MM.1S (cell line): ENCODE results near the gene UCHL5.

Experiments
- EZH2 ChIP-seq: fragments of 300-600 bp; sonication (generic); optimal IDR thresholded peaks from 2 replicates; pipeline ENCODE3; 2017; ENCODE audit warnings: low read depth, mild to moderate bottlenecking, antibody characterized with exemption, low read length, mixed read lengths
- EZH2phosphoT487 ChIP-seq: fragments of 300-600 bp; sonication (generic); IDR thresholded peaks from 2 replicates; pipeline ENCODE4 v1.6.1; 2018; ENCODE audit warnings: antibody characterized with exemption, low read length
- TF ChIP-seq, protein P1 (sequence below): fragments of 300-600 bp; sonication (generic); IDR thresholded peaks from 2 replicates; pipeline ENCODE4 v1.5.1; 2016; ENCODE audit warnings: antibody characterized with exemption, low read length, mixed read lengths

DNA sequence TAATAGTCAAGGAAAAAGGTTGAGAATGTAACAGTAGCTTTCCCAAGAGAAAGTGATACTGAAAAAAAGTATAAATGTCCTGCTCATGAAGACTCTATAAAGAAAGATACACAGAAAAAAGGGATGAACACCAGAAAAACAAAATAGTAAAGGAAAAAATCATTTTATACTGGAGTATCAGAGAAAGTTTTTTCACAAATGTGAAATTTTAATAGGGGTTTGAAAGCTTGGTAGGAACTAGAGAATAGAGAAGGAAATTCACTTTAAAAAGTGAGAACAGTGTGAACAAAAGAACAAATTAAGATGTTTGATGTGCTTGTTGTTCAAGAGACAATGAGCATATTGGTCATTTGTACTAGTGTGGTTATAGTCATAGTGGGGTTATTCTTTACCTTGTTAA, 25.6 kb downstream of the UCHL5 start:
- TF ChIP-seq, protein P1, sequence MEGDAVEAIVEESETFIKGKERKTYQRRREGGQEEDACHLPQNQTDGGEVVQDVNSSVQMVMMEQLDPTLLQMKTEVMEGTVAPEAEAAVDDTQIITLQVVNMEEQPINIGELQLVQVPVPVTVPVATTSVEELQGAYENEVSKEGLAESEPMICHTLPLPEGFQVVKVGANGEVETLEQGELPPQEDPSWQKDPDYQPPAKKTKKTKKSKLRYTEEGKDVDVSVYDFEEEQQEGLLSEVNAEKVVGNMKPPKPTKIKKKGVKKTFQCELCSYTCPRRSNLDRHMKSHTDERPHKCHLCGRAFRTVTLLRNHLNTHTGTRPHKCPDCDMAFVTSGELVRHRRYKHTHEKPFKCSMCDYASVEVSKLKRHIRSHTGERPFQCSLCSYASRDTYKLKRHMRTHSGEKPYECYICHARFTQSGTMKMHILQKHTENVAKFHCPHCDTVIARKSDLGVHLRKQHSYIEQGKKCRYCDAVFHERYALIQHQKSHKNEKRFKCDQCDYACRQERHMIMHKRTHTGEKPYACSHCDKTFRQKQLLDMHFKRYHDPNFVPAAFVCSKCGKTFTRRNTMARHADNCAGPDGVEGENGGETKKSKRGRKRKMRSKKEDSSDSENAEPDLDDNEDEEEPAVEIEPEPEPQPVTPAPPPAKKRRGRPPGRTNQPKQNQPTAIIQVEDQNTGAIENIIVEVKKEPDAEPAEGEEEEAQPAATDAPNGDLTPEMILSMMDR, result no peak
- no peak for TF ChIP-seq EZH2phosphoT487
- no peak for TF ChIP-seq EZH2
